HepG2 (cell line): Measurements from ENCODE around the gene HECTD1. TPM values are rescaled to one million over a fixed set of nuclear protein-coding genes. Genes with fewer than 3 reads are reported as not detected.

Experiments used
- ATF4 ChIP-seq, 2 experiments: fragments of 450-650 bp in 1 of 2; sonication (generic) in 1 of 2; formaldehyde crosslinking; IDR thresholded peaks; 2 replicates each; pipeline versions ENCODE4 v1.5.0 to v1.8.0; 2020 to 2022; ENCODE audit warnings: mild to moderate bottlenecking in 1 of 2, missing genetic modification reagents in 1 of 2
- GLI4 ChIP-seq: sonication (generic); formaldehyde crosslinking; IDR thresholded peaks from 2 replicates; pipeline ENCODE4 v1.5.1; 2020; ENCODE audit warnings: missing genetic modification reagents, mild to moderate bottlenecking, moderate library complexity, borderline replicate concordance
- HDAC2 ChIP-seq: sonication (generic); formaldehyde crosslinking; IDR thresholded peaks from 2 replicates; pipeline ENCODE4 v1.4.0; 2020; ENCODE audit warnings: missing genetic modification reagents
- KLF13 ChIP-seq: sonication (generic); formaldehyde crosslinking; IDR thresholded peaks from 2 replicates; pipeline ENCODE4 v1.4.0; 2020; ENCODE audit warnings: mild to moderate bottlenecking, missing genetic modification reagents
- REPIN1 ChIP-seq: sonication (generic); formaldehyde crosslinking; IDR thresholded peaks from 2 replicates; pipeline ENCODE4 v1.8.0; 2022; ENCODE audit warnings: missing genetic modification reagents, low read depth, mild to moderate bottlenecking, borderline replicate concordance
- TFDP1 ChIP-seq: IDR thresholded peaks from 2 replicates; pipeline ENCODE4 v1.6.1; 2016; ENCODE audit warnings: missing compliant biosample characterization, missing genetic modification reagents, borderline replicate concordance
- ZNF20 ChIP-seq: sonication (generic); formaldehyde crosslinking; IDR thresholded peaks from 2 replicates; pipeline ENCODE4 v1.4.0; 2020; ENCODE audit warnings: mild to moderate bottlenecking, moderate library complexity, missing genetic modification reagents
- ZNF580 ChIP-seq: IDR thresholded peaks from 2 replicates; pipeline ENCODE4 v1.6.1; 2016; ENCODE audit warnings: low read depth, borderline replicate concordance
- polyA plus RNA-seq, 8 experiments: library from polyadenylated mRNA; depleted of rRNA in 3 of 8; stranded (reverse) in 7 of 8; unstranded in 1 of 8; fragments of >200 nt; fragmentation: Illumina TruSeq in 4 of 8; extraction: Trizol in 4 of 8; gene quantifications; 2 replicates each; pipeline versions ENCODE4 v1.2.1 to v1.2.3, GENCODE V29; 2011 to 2016; ENCODE audit warnings: low read depth in 4 of 8, missing spikeins in 1 of 8, mixed read lengths in 1 of 8; ENCODE audit not compliant: insufficient read depth in 1 of 8
- total RNA-seq, 5 experiments: library from RNA; depleted of rRNA; stranded (reverse); fragments of >200 nt; fragmentation: Illumina TruSeq; extraction: Trizol; gene quantifications; 2 replicates each; pipeline ENCODE4 v1.2.3, GENCODE V29; 2016; ENCODE audit warnings: low read depth in 1 of 5
- TF ChIP-seq, protein P1 (sequence below): IDR thresholded peaks from 2 replicates; pipeline ENCODE4 v1.4.0; 2020; ENCODE audit warnings: mild to moderate bottlenecking, missing genetic modification reagents
- TF ChIP-seq, protein P2 (sequence below), 2 experiments: sonication (generic) in 1 of 2; formaldehyde crosslinking in 1 of 2; IDR thresholded peaks; 2 replicates each; pipeline versions ENCODE4 v1.4.0 to v1.6.1; 2018 to 2020; ENCODE audit warnings: missing genetic modification reagents in 2 of 2, borderline replicate concordance in 1 of 2, low read depth in 1 of 2, mild to moderate bottlenecking in 1 of 2, missing biosample characterization in 1 of 2
- TF ChIP-seq, protein P3 (sequence below): sonication (generic); formaldehyde crosslinking; IDR thresholded peaks from 2 replicates; pipeline ENCODE4 v1.4.0; 2020; ENCODE audit warnings: missing genetic modification reagents, borderline replicate concordance

The HECTD1 gene
- total and polyA plus RNA-seq, 2 of the 13 experiments (the other 11 are each of a cell fraction or from before 2014, with no cell fraction given) = 312 to 560 TPM

GRCh38 chr14:31206536-31207286 is 882 bp downstream of the HECTD1 start (continued):
- TF ChIP-seq ATF4 (CRISPR knock-in tag; IDR thresholded peaks at IDR 0.05) (peak in 1 of 2 experiments; percentile 43; a peak in 1 of 4 replicates), KLF13 (CRISPR knock-in tag) (no peak), GLI4 (peak; percentile 27; the same call in 1 of the 2 replicates), REPIN1 (CRISPR knock-in tag) (no peak), HDAC2 (CRISPR knock-in tag) (0 out of 2 replicates have a peak, but pooled peaks have one; percentile 10), ZNF20 (CRISPR knock-in tag) (no peak), TFDP1 (peak; percentile 17; the same call in 1 of the 2 replicates), ZNF580 (CRISPR knock-in tag) (no peak)
- TF ChIP-seq, protein P1, sequence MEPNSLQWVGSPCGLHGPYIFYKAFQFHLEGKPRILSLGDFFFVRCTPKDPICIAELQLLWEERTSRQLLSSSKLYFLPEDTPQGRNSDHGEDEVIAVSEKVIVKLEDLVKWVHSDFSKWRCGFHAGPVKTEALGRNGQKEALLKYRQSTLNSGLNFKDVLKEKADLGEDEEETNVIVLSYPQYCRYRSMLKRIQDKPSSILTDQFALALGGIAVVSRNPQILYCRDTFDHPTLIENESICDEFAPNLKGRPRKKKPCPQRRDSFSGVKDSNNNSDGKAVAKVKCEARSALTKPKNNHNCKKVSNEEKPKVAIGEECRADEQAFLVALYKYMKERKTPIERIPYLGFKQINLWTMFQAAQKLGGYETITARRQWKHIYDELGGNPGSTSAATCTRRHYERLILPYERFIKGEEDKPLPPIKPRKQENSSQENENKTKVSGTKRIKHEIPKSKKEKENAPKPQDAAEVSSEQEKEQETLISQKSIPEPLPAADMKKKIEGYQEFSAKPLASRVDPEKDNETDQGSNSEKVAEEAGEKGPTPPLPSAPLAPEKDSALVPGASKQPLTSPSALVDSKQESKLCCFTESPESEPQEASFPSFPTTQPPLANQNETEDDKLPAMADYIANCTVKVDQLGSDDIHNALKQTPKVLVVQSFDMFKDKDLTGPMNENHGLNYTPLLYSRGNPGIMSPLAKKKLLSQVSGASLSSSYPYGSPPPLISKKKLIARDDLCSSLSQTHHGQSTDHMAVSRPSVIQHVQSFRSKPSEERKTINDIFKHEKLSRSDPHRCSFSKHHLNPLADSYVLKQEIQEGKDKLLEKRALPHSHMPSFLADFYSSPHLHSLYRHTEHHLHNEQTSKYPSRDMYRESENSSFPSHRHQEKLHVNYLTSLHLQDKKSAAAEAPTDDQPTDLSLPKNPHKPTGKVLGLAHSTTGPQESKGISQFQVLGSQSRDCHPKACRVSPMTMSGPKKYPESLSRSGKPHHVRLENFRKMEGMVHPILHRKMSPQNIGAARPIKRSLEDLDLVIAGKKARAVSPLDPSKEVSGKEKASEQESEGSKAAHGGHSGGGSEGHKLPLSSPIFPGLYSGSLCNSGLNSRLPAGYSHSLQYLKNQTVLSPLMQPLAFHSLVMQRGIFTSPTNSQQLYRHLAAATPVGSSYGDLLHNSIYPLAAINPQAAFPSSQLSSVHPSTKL (CRISPR knock-in tag) = no peak; the same call in 1 of the 2 replicates
- TF ChIP-seq, protein P2, sequence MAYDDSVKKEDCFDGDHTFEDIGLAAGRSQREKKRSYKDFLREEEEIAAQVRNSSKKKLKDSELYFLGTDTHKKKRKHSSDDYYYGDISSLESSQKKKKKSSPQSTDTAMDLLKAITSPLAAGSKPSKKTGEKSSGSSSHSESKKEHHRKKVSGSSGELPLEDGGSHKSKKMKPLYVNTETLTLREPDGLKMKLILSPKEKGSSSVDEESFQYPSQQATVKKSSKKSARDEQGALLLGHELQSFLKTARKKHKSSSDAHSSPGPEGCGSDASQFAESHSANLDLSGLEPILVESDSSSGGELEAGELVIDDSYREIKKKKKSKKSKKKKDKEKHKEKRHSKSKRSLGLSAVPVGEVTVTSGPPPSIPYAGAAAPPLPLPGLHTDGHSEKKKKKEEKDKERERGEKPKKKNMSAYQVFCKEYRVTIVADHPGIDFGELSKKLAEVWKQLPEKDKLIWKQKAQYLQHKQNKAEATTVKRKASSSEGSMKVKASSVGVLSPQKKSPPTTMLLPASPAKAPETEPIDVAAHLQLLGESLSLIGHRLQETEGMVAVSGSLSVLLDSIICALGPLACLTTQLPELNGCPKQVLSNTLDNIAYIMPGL (CRISPR knock-in tag; IDR thresholded peaks at IDR 0.05; ENCODE audit: borderline replicate concordance in 1 of 2, low read depth in 1 of 2) = peak in 1 of 2 experiments; percentile 39; a peak in 1 of 4 replicates
- TF ChIP-seq, protein P3, sequence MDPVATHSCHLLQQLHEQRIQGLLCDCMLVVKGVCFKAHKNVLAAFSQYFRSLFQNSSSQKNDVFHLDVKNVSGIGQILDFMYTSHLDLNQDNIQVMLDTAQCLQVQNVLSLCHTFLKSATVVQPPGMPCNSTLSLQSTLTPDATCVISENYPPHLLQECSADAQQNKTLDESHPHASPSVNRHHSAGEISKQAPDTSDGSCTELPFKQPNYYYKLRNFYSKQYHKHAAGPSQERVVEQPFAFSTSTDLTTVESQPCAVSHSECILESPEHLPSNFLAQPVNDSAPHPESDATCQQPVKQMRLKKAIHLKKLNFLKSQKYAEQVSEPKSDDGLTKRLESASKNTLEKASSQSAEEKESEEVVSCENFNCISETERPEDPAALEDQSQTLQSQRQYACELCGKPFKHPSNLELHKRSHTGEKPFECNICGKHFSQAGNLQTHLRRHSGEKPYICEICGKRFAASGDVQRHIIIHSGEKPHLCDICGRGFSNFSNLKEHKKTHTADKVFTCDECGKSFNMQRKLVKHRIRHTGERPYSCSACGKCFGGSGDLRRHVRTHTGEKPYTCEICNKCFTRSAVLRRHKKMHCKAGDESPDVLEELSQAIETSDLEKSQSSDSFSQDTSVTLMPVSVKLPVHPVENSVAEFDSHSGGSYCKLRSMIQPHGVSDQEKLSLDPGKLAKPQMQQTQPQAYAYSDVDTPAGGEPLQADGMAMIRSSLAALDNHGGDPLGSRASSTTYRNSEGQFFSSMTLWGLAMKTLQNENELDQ (CRISPR knock-in tag) = peak; percentile 76; the same call in 1 of the 2 replicates
